ENCODE data around the gene KCNN3. TPM values are rescaled to one million over a fixed set of nuclear protein-coding genes. Genes with fewer than 3 reads are reported as not detected.

The KCNN3 gene
- total and polyA plus RNA-seq, 2 of the 13 experiments (the other 11 are each of a cell fraction or from before 2014, with no cell fraction given): not detected

DNA sequence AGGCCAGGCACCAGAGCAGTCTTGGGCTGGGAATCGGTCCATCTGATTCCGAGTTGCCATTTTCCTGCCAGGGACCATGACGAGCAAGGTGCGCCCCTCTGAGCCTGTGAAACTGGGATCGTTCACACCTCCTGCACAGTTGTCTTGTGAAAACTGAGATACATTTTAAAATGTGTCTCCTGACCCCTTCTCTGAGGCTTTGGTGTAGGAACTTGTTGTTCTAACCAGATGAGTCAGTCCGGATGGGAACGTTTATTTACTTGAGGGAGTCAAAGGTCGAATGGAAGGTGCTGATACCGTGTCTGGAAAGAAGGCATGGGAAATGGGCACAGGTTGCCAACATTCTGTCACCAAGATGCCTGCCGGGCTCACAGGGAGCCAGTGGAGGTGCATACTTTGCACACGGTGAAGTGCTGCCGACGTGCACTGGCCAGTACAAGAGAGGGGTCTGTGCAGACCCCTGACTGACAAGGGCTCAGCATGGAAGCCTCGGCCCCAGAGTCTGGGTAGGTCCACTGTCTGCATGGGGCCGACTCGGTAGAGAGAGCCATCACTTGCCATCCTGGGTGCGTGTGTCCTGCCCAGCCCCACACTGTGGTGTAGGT lies 7.4 kb upstream of the KCNN3 start (continued):
- no peak; the same call in 1 of the 2 replicates for TF ChIP-seq ZNF503 (CRISPR knock-in tag; IDR thresholded peaks at IDR 0.05)
- TF ChIP-seq ETV5 (CRISPR knock-in tag; IDR thresholded peaks at IDR 0.05; ENCODE audit: borderline replicate concordance): peak; percentile 92; the same call in 1 of the 2 replicates
- TF ChIP-seq, protein P1, sequence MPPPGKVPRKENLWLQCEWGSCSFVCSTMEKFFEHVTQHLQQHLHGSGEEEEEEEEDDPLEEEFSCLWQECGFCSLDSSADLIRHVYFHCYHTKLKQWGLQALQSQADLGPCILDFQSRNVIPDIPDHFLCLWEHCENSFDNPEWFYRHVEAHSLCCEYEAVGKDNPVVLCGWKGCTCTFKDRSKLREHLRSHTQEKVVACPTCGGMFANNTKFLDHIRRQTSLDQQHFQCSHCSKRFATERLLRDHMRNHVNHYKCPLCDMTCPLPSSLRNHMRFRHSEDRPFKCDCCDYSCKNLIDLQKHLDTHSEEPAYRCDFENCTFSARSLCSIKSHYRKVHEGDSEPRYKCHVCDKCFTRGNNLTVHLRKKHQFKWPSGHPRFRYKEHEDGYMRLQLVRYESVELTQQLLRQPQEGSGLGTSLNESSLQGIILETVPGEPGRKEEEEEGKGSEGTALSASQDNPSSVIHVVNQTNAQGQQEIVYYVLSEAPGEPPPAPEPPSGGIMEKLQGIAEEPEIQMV (CRISPR knock-in tag; IDR thresholded peaks at IDR 0.05; ENCODE audit: low read depth): no peak
- TF ChIP-seq ZNF333 (CRISPR knock-in tag; IDR thresholded peaks at IDR 0.05; ENCODE audit: borderline replicate concordance): no peak
- TF ChIP-seq SOX13 (IDR thresholded peaks at IDR 0.05): no peak
- peak in 1 of 2 experiments; percentile 22; a peak in 1 of 4 replicates for TF ChIP-seq SOX13 (CRISPR knock-in tag; conservative IDR thresholded peaks at IDR 0.05 in 1 of 2, IDR thresholded peaks at IDR 0.05 in 1 of 2)
- TF ChIP-seq ZNF12 (CRISPR knock-in tag; IDR thresholded peaks at IDR 0.05): peak; percentile 55; the same call in 1 of the 2 replicates
- TF ChIP-seq HOXA9 (CRISPR knock-in tag; IDR thresholded peaks at IDR 0.05; ENCODE audit: borderline replicate concordance): no peak
- TF ChIP-seq NFYC (CRISPR knock-in tag; IDR thresholded peaks at IDR 0.05): no peak
- no peak for TF ChIP-seq ONECUT2 (CRISPR knock-in tag; IDR thresholded peaks at IDR 0.05)
- TF ChIP-seq, protein P2, sequence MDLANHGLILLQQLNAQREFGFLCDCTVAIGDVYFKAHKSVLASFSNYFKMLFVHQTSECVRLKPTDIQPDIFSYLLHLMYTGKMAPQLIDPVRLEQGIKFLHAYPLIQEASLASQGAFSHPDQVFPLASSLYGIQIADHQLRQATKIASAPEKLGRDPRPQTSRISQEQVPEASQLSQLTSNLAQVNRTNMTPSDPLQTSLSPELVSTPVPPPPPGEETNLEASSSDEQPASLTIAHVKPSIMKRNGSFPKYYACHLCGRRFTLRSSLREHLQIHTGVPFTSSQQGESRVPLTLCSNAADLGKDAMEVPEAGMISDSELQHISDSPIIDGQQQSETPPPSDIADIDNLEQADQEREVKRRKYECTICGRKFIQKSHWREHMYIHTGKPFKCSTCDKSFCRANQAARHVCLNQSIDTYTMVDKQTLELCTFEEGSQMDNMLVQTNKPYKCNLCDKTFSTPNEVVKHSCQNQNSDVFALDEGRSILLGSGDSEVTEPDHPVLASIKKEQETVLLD (CRISPR knock-in tag; IDR thresholded peaks at IDR 0.05; ENCODE audit: low read depth): no peak
- no peak for TF ChIP-seq NR3C1 (CRISPR knock-in tag; IDR thresholded peaks at IDR 0.05)
- TF ChIP-seq CBFB (CRISPR knock-in tag; IDR thresholded peaks at IDR 0.05): no peak
- peak; percentile 47; the same call in 1 of the 2 replicates for TF ChIP-seq HDAC1 (CRISPR knock-in tag; IDR thresholded peaks at IDR 0.05)
- no peak for TF ChIP-seq ZMAT5 (CRISPR knock-in tag; IDR thresholded peaks at IDR 0.05; ENCODE audit: borderline replicate concordance, low read depth)
- TF ChIP-seq ASH2L (IDR thresholded peaks at IDR 0.05; ENCODE audit: insufficient read length, low read depth, low read length): no peak
- TF ChIP-seq ZSCAN20 (CRISPR knock-in tag; IDR thresholded peaks at IDR 0.05; ENCODE audit: borderline replicate concordance): no peak
- 0 out of 2 replicates have a peak, but pooled peaks have one; percentile 14 for TF ChIP-seq ZNF3 (CRISPR knock-in tag; IDR thresholded peaks at IDR 0.05)
- TF ChIP-seq HNF4G (IDR thresholded peaks at IDR 0.05; ENCODE audit: borderline replicate concordance, low read depth, low read length): peak; percentile 86
- no peak; the same call in 1 of the 2 replicates for TF ChIP-seq HNF4G (CRISPR knock-in tag; IDR thresholded peaks at IDR 0.05; ENCODE audit: borderline replicate concordance, low read depth)
- TF ChIP-seq XRCC5 (optimal IDR thresholded peaks at IDR 0.05; ENCODE audit: low read length): no peak
- TF ChIP-seq EHMT2 (IDR thresholded peaks at IDR 0.05; ENCODE audit: borderline replicate concordance, low read depth, low read length): no peak
- no peak for TF ChIP-seq NCOR1 (IDR thresholded peaks at IDR 0.05; ENCODE audit: borderline replicate concordance, low read length)
- TF ChIP-seq, protein P3, sequence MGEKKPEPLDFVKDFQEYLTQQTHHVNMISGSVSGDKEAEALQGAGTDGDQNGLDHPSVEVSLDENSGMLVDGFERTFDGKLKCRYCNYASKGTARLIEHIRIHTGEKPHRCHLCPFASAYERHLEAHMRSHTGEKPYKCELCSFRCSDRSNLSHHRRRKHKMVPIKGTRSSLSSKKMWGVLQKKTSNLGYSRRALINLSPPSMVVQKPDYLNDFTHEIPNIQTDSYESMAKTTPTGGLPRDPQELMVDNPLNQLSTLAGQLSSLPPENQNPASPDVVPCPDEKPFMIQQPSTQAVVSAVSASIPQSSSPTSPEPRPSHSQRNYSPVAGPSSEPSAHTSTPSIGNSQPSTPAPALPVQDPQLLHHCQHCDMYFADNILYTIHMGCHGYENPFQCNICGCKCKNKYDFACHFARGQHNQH (CRISPR knock-in tag; IDR thresholded peaks at IDR 0.05): peak; percentile 32; the same call in 1 of the 2 replicates

Measured in HepG2 (cell line).